ENCODE data around the gene RSBN1L. TPM values are rescaled to one million over a fixed set of nuclear protein-coding genes. Genes with fewer than 3 reads are reported as not detected.

Gene RSBN1L
- polyA plus RNA-seq, 1 donor (not counting 4 experiments of a cell fraction or from before 2014, with no cell fraction given), result 9.6 TPM

DNA sequence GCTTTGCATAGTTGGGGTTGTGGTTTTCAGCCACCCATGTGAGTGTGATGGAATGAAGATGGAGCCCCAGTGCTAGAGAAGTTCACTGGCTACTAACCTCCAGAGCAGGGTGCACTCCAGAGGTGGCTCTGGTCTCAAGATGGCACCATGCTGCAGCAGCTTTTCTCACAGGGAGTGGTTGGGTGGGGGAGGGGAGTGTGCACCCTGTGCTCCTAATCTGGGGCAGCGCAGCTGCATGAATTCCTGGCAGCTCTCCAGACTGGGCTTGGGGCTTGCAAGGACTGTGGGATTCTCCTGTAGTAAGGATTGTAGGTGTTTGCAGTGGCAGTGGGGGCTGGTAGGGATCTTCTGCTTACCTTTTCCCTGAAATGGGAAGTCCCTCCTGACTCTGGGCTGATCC, 126.0 kb downstream of the RSBN1L start:
- H3K4me3 ChIP-seq (ENCODE audit: control insufficient read depth in 2 of 3, extremely low read depth in 1 of 3, insufficient read depth in 2 of 3, low read depth in 1 of 3, low read length in 3 of 3), result no peak overlapping the region
- no peak for TF ChIP-seq EZH2 (IDR thresholded peaks at IDR 0.05; ENCODE audit: low read length)
- TF ChIP-seq, protein P1, sequence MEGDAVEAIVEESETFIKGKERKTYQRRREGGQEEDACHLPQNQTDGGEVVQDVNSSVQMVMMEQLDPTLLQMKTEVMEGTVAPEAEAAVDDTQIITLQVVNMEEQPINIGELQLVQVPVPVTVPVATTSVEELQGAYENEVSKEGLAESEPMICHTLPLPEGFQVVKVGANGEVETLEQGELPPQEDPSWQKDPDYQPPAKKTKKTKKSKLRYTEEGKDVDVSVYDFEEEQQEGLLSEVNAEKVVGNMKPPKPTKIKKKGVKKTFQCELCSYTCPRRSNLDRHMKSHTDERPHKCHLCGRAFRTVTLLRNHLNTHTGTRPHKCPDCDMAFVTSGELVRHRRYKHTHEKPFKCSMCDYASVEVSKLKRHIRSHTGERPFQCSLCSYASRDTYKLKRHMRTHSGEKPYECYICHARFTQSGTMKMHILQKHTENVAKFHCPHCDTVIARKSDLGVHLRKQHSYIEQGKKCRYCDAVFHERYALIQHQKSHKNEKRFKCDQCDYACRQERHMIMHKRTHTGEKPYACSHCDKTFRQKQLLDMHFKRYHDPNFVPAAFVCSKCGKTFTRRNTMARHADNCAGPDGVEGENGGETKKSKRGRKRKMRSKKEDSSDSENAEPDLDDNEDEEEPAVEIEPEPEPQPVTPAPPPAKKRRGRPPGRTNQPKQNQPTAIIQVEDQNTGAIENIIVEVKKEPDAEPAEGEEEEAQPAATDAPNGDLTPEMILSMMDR (optimal IDR thresholded peaks at IDR 0.05 in 1 of 3, IDR thresholded peaks at IDR 0.05 in 1 of 3, conservative IDR thresholded peaks at IDR 0.05 in 1 of 3; ENCODE audit: extremely low read depth in 1 of 3, insufficient read depth in 2 of 3, low read length in 3 of 3), result no peak
- no peaks in the 10 kb centered on the region for H3K9me1 ChIP-seq (ENCODE audit: control insufficient read depth, extremely low read depth, insufficient read depth, low read length)
- no peak for FAIRE-seq
- no peak overlapping the region for H3K27ac ChIP-seq (ENCODE audit: control insufficient read depth, insufficient read depth, low read length)
- no peak overlapping the region for H3K9ac ChIP-seq (ENCODE audit: control insufficient read depth, extremely low read depth, insufficient read depth, low read length)
- dilution Hi-C loops (cut with MboI; ENCODE audit: extremely low pct_ligation_motif_present, low sequenced_read_pairs), result no loop called here
- H3K9me3 ChIP-seq (ENCODE audit: control insufficient read depth, low read depth, low read length), result peaks cover 7% of the 10 kb centered on the region
- H3K36me3 ChIP-seq (ENCODE audit: control insufficient read depth in 2 of 2, extremely low read depth in 1 of 2, insufficient read depth in 2 of 2, low read length in 2 of 2), result no peaks in the 10 kb centered on the region
- H3K79me2 ChIP-seq (ENCODE audit: control insufficient read depth, insufficient read depth, low read length), result peaks cover 23% of the 10 kb centered on the region
- no peaks in the 10 kb centered on the region for H3K4me1 ChIP-seq (ENCODE audit: control insufficient read depth, extremely low read depth, insufficient read depth, low read length)
- H3K27me3 ChIP-seq (ENCODE audit: control insufficient read depth, extremely low read depth, insufficient read depth, low read length), result no peaks in the 10 kb centered on the region
- no peaks in the 10 kb centered on the region for H4K20me1 ChIP-seq (ENCODE audit: control insufficient read depth, extremely low read depth, insufficient read depth, low read length)
- DNase-seq (ENCODE audit: low read depth, low spot score), result no peak
- H2AFZ ChIP-seq (ENCODE audit: control insufficient read depth, low read length), result no peak overlapping the region
- H3K4me2 ChIP-seq (ENCODE audit: control insufficient read depth, extremely low read depth, insufficient read depth, low read depth, low read length), result no peak overlapping the region

DNA sequence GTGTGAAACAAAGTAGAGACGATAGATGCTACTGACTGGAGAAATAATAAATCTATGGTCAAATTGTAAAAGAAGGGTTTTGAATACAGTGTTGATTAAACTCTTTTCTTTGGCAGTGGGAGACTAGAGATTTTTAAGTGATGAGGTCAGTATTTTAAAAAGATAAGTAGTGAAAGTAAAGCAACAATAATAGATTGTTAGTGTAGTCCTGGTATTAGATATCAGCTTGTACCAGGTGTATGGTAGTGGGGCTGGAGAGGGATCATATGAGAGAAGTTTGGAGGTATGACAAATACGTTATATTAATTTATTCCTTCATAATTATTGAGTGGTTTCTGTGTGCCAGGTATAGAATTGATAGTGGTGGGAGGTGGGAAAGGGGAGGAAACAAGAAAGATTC, 127.5 kb downstream of the RSBN1L start:
- dilution Hi-C loops (cut with MboI; ENCODE audit: extremely low pct_ligation_motif_present, low sequenced_read_pairs), result no loop called here

More for the DNA sequence above, 127.5 kb downstream of the RSBN1L start:
- DNase-seq (ENCODE audit: low read depth, low spot score), result no peak
- no peaks in the 10 kb centered on the region for H3K9me1 ChIP-seq (ENCODE audit: control insufficient read depth, extremely low read depth, insufficient read depth, low read length)
- H3K9me3 ChIP-seq (ENCODE audit: control insufficient read depth, low read depth, low read length), result peaks cover 7% of the 10 kb centered on the region
- H2AFZ ChIP-seq (ENCODE audit: control insufficient read depth, low read length), result no peak overlapping the region
- no peak for TF ChIP-seq EZH2 (IDR thresholded peaks at IDR 0.05; ENCODE audit: low read length)
- TF ChIP-seq, protein P1 (optimal IDR thresholded peaks at IDR 0.05 in 1 of 3, IDR thresholded peaks at IDR 0.05 in 1 of 3, conservative IDR thresholded peaks at IDR 0.05 in 1 of 3; ENCODE audit: extremely low read depth in 1 of 3, insufficient read depth in 2 of 3, low read length in 3 of 3), result no peak
- H4K20me1 ChIP-seq (ENCODE audit: control insufficient read depth, extremely low read depth, insufficient read depth, low read length), result no peaks in the 10 kb centered on the region
- H3K4me3 ChIP-seq (ENCODE audit: control insufficient read depth in 2 of 3, extremely low read depth in 1 of 3, insufficient read depth in 2 of 3, low read depth in 1 of 3, low read length in 3 of 3), result no peak overlapping the region
- peaks cover 23% of the 10 kb centered on the region for H3K79me2 ChIP-seq (ENCODE audit: control insufficient read depth, insufficient read depth, low read length)
- no peak for FAIRE-seq
- H3K27me3 ChIP-seq (ENCODE audit: control insufficient read depth, extremely low read depth, insufficient read depth, low read length), result no peaks in the 10 kb centered on the region
- no peak overlapping the region for H3K9ac ChIP-seq (ENCODE audit: control insufficient read depth, extremely low read depth, insufficient read depth, low read length)
- no peak overlapping the region for H3K4me2 ChIP-seq (ENCODE audit: control insufficient read depth, extremely low read depth, insufficient read depth, low read depth, low read length)
- no peak overlapping the region for H3K27ac ChIP-seq (ENCODE audit: control insufficient read depth, insufficient read depth, low read length)
- no peaks in the 10 kb centered on the region for H3K4me1 ChIP-seq (ENCODE audit: control insufficient read depth, extremely low read depth, insufficient read depth, low read length)
- no peaks in the 10 kb centered on the region for H3K36me3 ChIP-seq (ENCODE audit: control insufficient read depth in 2 of 2, extremely low read depth in 1 of 2, insufficient read depth in 2 of 2, low read length in 2 of 2)

All from keratinocyte (primary cell).